ENCODE data around the gene PIK3R6. TPM values are rescaled to one million over a fixed set of nuclear protein-coding genes. Genes with fewer than 3 reads are reported as not detected.

The PIK3R6 gene
- total RNA-seq, 4 donors from 2014 or later = 0.55 to 1.4 TPM; not detected in 2

DNA sequence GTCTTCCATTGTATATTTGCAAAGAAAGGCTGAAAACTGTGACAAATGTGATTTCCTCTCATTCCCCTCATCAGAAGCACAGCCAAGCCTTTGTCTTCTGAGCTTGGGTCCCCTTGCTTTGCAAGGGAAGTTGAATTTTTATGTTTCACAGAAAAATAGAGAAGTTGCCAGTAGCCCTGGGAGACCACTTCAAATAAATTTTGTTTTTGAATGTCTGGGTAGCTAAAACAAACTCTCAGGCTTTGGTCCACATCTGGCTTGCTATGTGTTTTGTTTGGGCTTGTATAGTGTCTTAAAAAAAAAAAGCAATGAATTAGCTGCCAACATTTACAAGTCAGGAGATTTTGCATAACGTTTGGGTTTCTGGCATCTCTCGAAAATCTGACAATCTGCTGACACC, 24.1 kb downstream of the PIK3R6 start:
- DNase-seq = no peak
- no peak for TF ChIP-seq POLR2AphosphoS5 (IDR thresholded peaks at IDR 0.05)
- TF ChIP-seq POLR2A (IDR thresholded peaks at IDR 0.05) = no peak
- TF ChIP-seq EP300 (IDR thresholded peaks at IDR 0.05; ENCODE audit: low read depth) = no peak
- TF ChIP-seq, protein P1, sequence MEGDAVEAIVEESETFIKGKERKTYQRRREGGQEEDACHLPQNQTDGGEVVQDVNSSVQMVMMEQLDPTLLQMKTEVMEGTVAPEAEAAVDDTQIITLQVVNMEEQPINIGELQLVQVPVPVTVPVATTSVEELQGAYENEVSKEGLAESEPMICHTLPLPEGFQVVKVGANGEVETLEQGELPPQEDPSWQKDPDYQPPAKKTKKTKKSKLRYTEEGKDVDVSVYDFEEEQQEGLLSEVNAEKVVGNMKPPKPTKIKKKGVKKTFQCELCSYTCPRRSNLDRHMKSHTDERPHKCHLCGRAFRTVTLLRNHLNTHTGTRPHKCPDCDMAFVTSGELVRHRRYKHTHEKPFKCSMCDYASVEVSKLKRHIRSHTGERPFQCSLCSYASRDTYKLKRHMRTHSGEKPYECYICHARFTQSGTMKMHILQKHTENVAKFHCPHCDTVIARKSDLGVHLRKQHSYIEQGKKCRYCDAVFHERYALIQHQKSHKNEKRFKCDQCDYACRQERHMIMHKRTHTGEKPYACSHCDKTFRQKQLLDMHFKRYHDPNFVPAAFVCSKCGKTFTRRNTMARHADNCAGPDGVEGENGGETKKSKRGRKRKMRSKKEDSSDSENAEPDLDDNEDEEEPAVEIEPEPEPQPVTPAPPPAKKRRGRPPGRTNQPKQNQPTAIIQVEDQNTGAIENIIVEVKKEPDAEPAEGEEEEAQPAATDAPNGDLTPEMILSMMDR (IDR thresholded peaks at IDR 0.05) = no peak
- H3K4me1 ChIP-seq = no peaks in the 10 kb centered on the region
- H3K4me3 ChIP-seq = no peak overlapping the region
- intact Hi-C loops (cut with DNase I; ENCODE audit: low total_unique reads) (no loop called here), in situ Hi-C loops (cut with MboI; ENCODE audit: low pct_ligation_motif_present in 1 of 4, low pct_unique_long_range_greater_than_20kb in 1 of 4, low sequenced_read_pairs in 3 of 4) (loop anchor here in 1 of 4 donors (25.0 kb wide), 1 partner anchor 94 kb away; no protein-coding TSS in a partner anchor)
- no peaks in the 10 kb centered on the region for H3K27me3 ChIP-seq
- H3K36me3 ChIP-seq = no peaks in the 10 kb centered on the region
- H3K9me3 ChIP-seq = no peaks in the 10 kb centered on the region
- WGBS, 2 donors (ENCODE audit: low coverage in 1 of 2) = 46 to 55% methylated on average over 2 of the region's 2 CpGs
- H3K27ac ChIP-seq = no peak overlapping the region

DNA sequence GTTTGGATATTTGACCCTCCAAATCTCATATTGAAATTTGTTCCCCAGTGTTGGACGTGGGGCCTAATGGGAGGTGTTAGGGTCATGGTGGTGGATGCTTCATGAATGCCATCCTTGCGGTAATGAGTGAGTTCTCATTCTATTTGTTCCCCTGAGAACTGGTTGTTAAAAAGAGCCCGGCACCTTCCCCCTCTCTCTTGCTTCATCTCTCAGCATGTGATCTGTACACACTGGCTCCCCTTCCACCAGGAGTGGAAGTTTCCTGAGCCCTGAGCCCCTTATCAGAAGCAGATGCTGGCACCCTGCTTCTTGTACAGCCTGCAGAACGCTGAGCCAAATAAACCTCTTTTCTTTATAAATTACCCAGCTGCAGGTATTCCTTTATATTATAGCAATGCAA, 25.6 kb downstream of the PIK3R6 start:
- intact Hi-C loops (cut with DNase I; ENCODE audit: low total_unique reads) (no loop called here), in situ Hi-C loops (cut with MboI; ENCODE audit: low pct_ligation_motif_present in 1 of 4, low pct_unique_long_range_greater_than_20kb in 1 of 4, low sequenced_read_pairs in 3 of 4) (loop anchor here in 1 of 4 donors (25.0 kb wide), 1 partner anchor 95 kb away; no protein-coding TSS in a partner anchor)
- no peak overlapping the region for H3K4me3 ChIP-seq
- H3K36me3 ChIP-seq = no peaks in the 10 kb centered on the region
- H3K27me3 ChIP-seq = no peaks in the 10 kb centered on the region
- WGBS, 2 donors (ENCODE audit: low coverage in 1 of 2) = 85 to 86% methylated on average over 3 to 4 of the region's 4 CpGs
- no peak for DNase-seq
- no peak for TF ChIP-seq EP300 (IDR thresholded peaks at IDR 0.05; ENCODE audit: low read depth)
- TF ChIP-seq, protein P1 (IDR thresholded peaks at IDR 0.05) = no peak
- no peak for TF ChIP-seq POLR2A (IDR thresholded peaks at IDR 0.05)
- no peak for TF ChIP-seq POLR2AphosphoS5 (IDR thresholded peaks at IDR 0.05)
- H3K27ac ChIP-seq = no peak overlapping the region
- no peaks in the 10 kb centered on the region for H3K4me1 ChIP-seq
- no peaks in the 10 kb centered on the region for H3K9me3 ChIP-seq

DNA sequence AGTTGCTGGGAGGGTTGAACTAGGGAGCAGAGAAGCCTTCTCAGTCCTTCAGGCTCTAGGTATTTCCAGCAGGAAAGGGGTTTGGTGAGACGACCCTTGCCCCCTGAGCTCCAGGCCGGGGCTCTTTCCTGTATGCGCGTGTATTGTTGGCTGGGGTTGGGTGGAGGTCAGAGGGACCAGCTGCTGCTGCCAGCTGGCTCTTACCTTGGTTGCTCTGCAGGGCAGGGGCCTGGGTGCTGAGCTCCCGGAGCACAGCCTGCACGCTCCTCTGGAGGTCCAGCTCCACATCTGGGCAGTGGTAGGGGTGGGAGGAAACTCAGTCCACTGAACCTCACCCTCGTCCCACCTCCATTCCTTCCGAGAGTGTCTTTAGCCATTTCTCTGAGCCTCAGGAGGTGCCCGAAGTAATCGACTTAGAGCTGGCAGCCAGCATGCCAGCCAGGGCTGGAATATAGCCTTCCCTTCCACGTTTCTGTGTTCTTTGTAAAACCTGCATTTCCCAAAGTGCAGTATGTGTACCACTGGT, 28.0 kb downstream of the PIK3R6 start:
- 43% methylated on average over 11 of the region's 11 CpGs; no CpG with 5 or more reads in 1 of the 2 donors for WGBS, 2 donors (ENCODE audit: low coverage in 1 of 2)
- intact Hi-C loops (cut with DNase I; ENCODE audit: low total_unique reads) (no loop called here), in situ Hi-C loops (cut with MboI; ENCODE audit: low pct_ligation_motif_present in 1 of 4, low pct_unique_long_range_greater_than_20kb in 1 of 4, low sequenced_read_pairs in 3 of 4) (loop anchor here in 1 of 4 donors (25.0 kb wide), 1 partner anchor 98 kb away; no protein-coding TSS in a partner anchor)
- no peak overlapping the region for H3K4me3 ChIP-seq
- no peak overlapping the region for H3K27ac ChIP-seq
- no peaks in the 10 kb centered on the region for H3K27me3 ChIP-seq
- TF ChIP-seq, protein P1 (IDR thresholded peaks at IDR 0.05) = no peak
- TF ChIP-seq POLR2AphosphoS5 (IDR thresholded peaks at IDR 0.05) (no peak), EP300 (IDR thresholded peaks at IDR 0.05; ENCODE audit: low read depth) (no peak), POLR2A (IDR thresholded peaks at IDR 0.05) (no peak)
- DNase-seq = no peak
- H3K4me1 ChIP-seq = no peaks in the 10 kb centered on the region
- H3K36me3 ChIP-seq = no peaks in the 10 kb centered on the region
- no peaks in the 10 kb centered on the region for H3K9me3 ChIP-seq

DNA sequence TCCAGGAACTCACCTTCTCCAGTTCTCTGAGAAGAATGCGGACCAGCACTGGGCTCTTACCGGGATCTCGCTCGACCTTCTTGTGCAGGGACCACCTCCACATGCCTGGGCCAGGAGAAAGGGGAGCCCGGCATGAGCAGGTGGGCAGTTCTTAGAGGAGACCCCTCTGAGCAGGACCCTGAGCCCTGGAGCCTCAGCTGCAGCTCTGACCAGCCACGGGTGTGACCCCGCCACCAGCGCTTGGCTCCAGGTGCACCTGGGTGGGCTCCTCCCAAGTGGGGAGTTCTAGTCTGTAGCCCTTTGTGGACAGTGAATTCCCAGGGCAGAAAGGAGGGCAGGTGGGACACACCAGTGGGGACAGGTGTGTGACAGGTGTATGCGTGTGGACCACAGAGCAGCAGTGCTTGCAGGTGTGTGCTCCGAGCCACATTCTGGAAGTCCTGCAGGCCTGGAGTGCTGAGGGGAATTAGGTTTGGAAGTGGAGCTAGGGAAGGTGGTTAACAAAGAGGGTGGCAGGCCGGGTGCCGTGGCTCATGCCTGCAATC, 28.9 kb downstream of the PIK3R6 start:
- in situ Hi-C loops (cut with MboI; ENCODE audit: low pct_ligation_motif_present in 1 of 4, low pct_unique_long_range_greater_than_20kb in 1 of 4, low sequenced_read_pairs in 3 of 4) = loop anchor here in 1 of 4 donors (25.0 kb wide), 1 partner anchor 99 kb away; no protein-coding TSS in a partner anchor
- H3K4me1 ChIP-seq = no peaks in the 10 kb centered on the region
- no peak overlapping the region for H3K4me3 ChIP-seq
- no peak for DNase-seq
- TF ChIP-seq EP300 (IDR thresholded peaks at IDR 0.05; ENCODE audit: low read depth) (no peak), POLR2A (IDR thresholded peaks at IDR 0.05) (no peak), POLR2AphosphoS5 (IDR thresholded peaks at IDR 0.05) (no peak)
- TF ChIP-seq, protein P1 (IDR thresholded peaks at IDR 0.05) = no peak
- WGBS, 2 donors (ENCODE audit: low coverage in 1 of 2) = 92 to 100% methylated on average over 3 to 12 of the region's 12 CpGs
- no peak overlapping the region for H3K27ac ChIP-seq
- intact Hi-C loops (cut with DNase I; ENCODE audit: low total_unique reads) = no loop called here
- no peaks in the 10 kb centered on the region for H3K27me3 ChIP-seq
- no peaks in the 10 kb centered on the region for H3K9me3 ChIP-seq
- no peaks in the 10 kb centered on the region for H3K36me3 ChIP-seq

Measured in transverse colon (tissue), 4 donors.